Lower leg skin (tissue), 3 donors: ENCODE measurements around the gene P2RY1.

Source experiments
- CTCF ChIP-seq, 3 donors: fragments of 450-650 bp; IDR thresholded peaks; one replicate each; pipeline ENCODE4 v1.5.1; 2016; ENCODE audit warnings: antibody characterized with exemption in 3 of 3, mild to moderate bottlenecking in 3 of 3, moderate library complexity in 2 of 3
- POLR2A ChIP-seq, 2 donors: fragments of 450-650 bp; IDR thresholded peaks; one replicate each; pipeline ENCODE4 v1.6.1; 2016 to 2017; ENCODE audit warnings: antibody characterized with exemption in 2 of 2, mild to moderate bottlenecking in 1 of 2, moderate library complexity in 1 of 2

GRCh38 chr3:152860736-152861135 lies 25.8 kb downstream of the P2RY1 start:
- TF ChIP-seq CTCF (IDR thresholded peaks at IDR 0.05), result no peak
- TF ChIP-seq POLR2A (IDR thresholded peaks at IDR 0.05), result no peak
